Sigmoid colon (tissue), 7 donors: ENCODE results near the gene CERS5. TPM values are rescaled to one million over a fixed set of nuclear protein-coding genes. Genes with fewer than 3 reads are reported as not detected.

Experiments used
- DNase-seq: peaks from one replicate; pipeline ENCODE4 v3.0.0-alpha.2; 2019
- H3K27ac ChIP-seq, 4 donors: fragments of 200-600 bp; sonication (generic); one replicate each; pipeline ENCODE4 v1.5.1; 2016 to 2019; ENCODE audit warnings: mild to moderate bottlenecking in 1 of 4
- H3K27me3 ChIP-seq, 3 donors: fragments of 200-600 bp; sonication (generic); one replicate each; pipeline ENCODE4 v1.5.1; 2019; ENCODE audit warnings: mild to moderate bottlenecking in 1 of 3
- H3K36me3 ChIP-seq, 4 donors: fragments of 200-600 bp; sonication (generic); one replicate each; pipeline ENCODE4 v1.5.1; 2016 to 2019
- H3K4me1 ChIP-seq, 4 donors: fragments of 200-600 bp; sonication (generic); one replicate each; pipeline ENCODE4 v1.5.1; 2017 to 2019
- H3K4me3 ChIP-seq, 4 donors: fragments of 200-600 bp; sonication (generic); one replicate each; pipeline ENCODE4 v1.5.1; 2017 to 2019; ENCODE audit warnings: mild to moderate bottlenecking in 2 of 4, moderate library complexity in 1 of 4
- H3K9me3 ChIP-seq, 4 donors: fragments of 200-600 bp in 3 of 4; sonication (generic) in 3 of 4; one replicate each; pipeline versions ENCODE4 v1.5.1 to v1.6.1; 2013 to 2019
- CTCF ChIP-seq, 4 experiments: fragments of 450-650 bp in 3 of 4; fragments of 200-600 bp in 1 of 4; IDR thresholded peaks; one replicate each; pipeline ENCODE4 v1.5.1; 2016 to 2019; ENCODE audit warnings: antibody characterized with exemption in 4 of 4, mild to moderate bottlenecking in 3 of 4, moderate library complexity in 2 of 4
- EP300 ChIP-seq, 4 donors: sonication (generic); formaldehyde crosslinking; IDR thresholded peaks; one replicate each; pipeline ENCODE4 v1.6.1; 2017; ENCODE audit warnings: antibody characterized with exemption in 4 of 4
- POLR2A ChIP-seq, 2 donors: fragments of 450-650 bp; IDR thresholded peaks; one replicate each; pipeline ENCODE4 v1.6.1; 2016; ENCODE audit warnings: antibody characterized with exemption in 2 of 2, mild to moderate bottlenecking in 2 of 2, moderate library complexity in 2 of 2
- POLR2AphosphoS5 ChIP-seq, 4 donors: sonication (generic); formaldehyde crosslinking; IDR thresholded peaks; one replicate each; pipeline ENCODE4 v1.6.1; 2017; ENCODE audit warnings: antibody characterized with exemption in 4 of 4
- WGBS, 2 donors: extraction: QIAGEN DNeasy Blood & Tissue Kit; methylation state at CpG; one replicate each; pipeline ENCODE4 v1.1.7; 2013; 5-methylcytosine and 5-hydroxymethylcytosine counted together
- intact Hi-C: fragments of 100-400 bp; cut with DNase I; formaldehyde crosslinking; loops from one replicate; pipeline ENCODE4 v1.15.1; 2023
- polyA plus RNA-seq, 3 donors: library from polyadenylated mRNA; stranded (reverse); fragments of 200-250 nt; gene quantifications; one replicate each; pipeline ENCODE4 v1.2.3, GENCODE V29; 2013
- total RNA-seq, 4 donors: library from RNA; depleted of rRNA; stranded (reverse); fragments of >200 nt; gene quantifications; one replicate each; pipeline ENCODE4 v1.1.0, GENCODE V29; 2016
- donor health status: healthy with polysubstance abuse.
- donor health status: Bipolar disorder and iron deficiency.
- donor health status: healthy.

Gene CERS5
- total and polyA plus RNA-seq, 7 donors, result 4.8 to 29.1 (median 22.8) TPM

- no peaks in the 10 kb centered on the region for H3K27me3 ChIP-seq
- H3K4me1 ChIP-seq, result peaks cover 0 to 17% (median 12%) of the 10 kb centered on the region in 4 donors
- no peak for TF ChIP-seq CTCF (IDR thresholded peaks at IDR 0.05)
- no peak overlapping the region for H3K4me3 ChIP-seq
- H3K27ac ChIP-seq, result no peak overlapping the region
- WGBS, 2 donors, result 80 to 88% methylated on average over 8 of the region's 8 CpGs
- H3K36me3 ChIP-seq, result peaks cover 13 to 28% (median 21%) of the 10 kb centered on the region in 4 donors
- DNase-seq, result no peak
- H3K9me3 ChIP-seq, result no peaks in the 10 kb centered on the region
- intact Hi-C loops, result no loop called here
These were observed 64.4 kb downstream of the CERS5 start for GRCh38 chr12:50102646-50103309.

- TF ChIP-seq POLR2A (IDR thresholded peaks at IDR 0.05) (no peak), POLR2AphosphoS5 (IDR thresholded peaks at IDR 0.05) (no peak), EP300 (IDR thresholded peaks at IDR 0.05) (no peak), CTCF (IDR thresholded peaks at IDR 0.05) (no peak)
- peaks cover 15 to 34% (median 24%) of the 10 kb centered on the region in 4 donors for H3K36me3 ChIP-seq
- no peak for DNase-seq
- H3K27me3 ChIP-seq, result no peaks in the 10 kb centered on the region
- no peaks in the 10 kb centered on the region for H3K9me3 ChIP-seq
- no peak overlapping the region for H3K4me3 ChIP-seq
- no peak overlapping the region for H3K27ac ChIP-seq
- H3K4me1 ChIP-seq, result peaks cover 0 to 17% (median 12%) of the 10 kb centered on the region in 4 donors
- intact Hi-C loops, result no loop called here
- WGBS, 2 donors, result 89 to 90% methylated on average over 2 of the region's 2 CpGs
These were observed 65.0 kb downstream of the CERS5 start for GRCh38 chr12:50102131-50102531.

- intact Hi-C loops, result no loop called here
- no peaks in the 10 kb centered on the region for H3K9me3 ChIP-seq
- WGBS, 2 donors, result 80 to 86% methylated on average over 3 of the region's 3 CpGs
- H3K27ac ChIP-seq, result no peak overlapping the region
- H3K36me3 ChIP-seq, result peaks cover 19 to 39% (median 28%) of the 10 kb centered on the region in 4 donors
- TF ChIP-seq CTCF (IDR thresholded peaks at IDR 0.05) (peak in 1 of 4 experiments; percentile 36), EP300 (IDR thresholded peaks at IDR 0.05) (no peak), POLR2A (IDR thresholded peaks at IDR 0.05) (no peak)
- no peaks in the 10 kb centered on the region for H3K27me3 ChIP-seq
- no peak overlapping the region for H3K4me3 ChIP-seq
- peaks cover 0 to 17% (median 12%) of the 10 kb centered on the region in 4 donors for H3K4me1 ChIP-seq
- no peak for DNase-seq
These were observed 65.5 kb downstream of the CERS5 start for GRCh38 chr12:50101663-50102062.

- intact Hi-C loops, result no loop called here
- peaks cover 21 to 50% (median 37%) of the 10 kb centered on the region in 4 donors for H3K36me3 ChIP-seq
These were observed 66.6 kb downstream of the CERS5 start for GRCh38 chr12:50100561-50100960.

More at GRCh38 chr12:50100561-50100960, 66.6 kb downstream of the CERS5 start:
- Histone ChIP-seq H3K27ac (peak overlapping the region in 1 of 4 donors; percentile 4), H3K9me3 (no peaks in the 10 kb centered on the region), H3K27me3 (no peaks in the 10 kb centered on the region), H3K4me3 (no peak overlapping the region), H3K4me1 (peaks cover 0 to 17% (median 12%) of the 10 kb centered on the region in 4 donors)
- no peak for TF ChIP-seq POLR2AphosphoS5 (IDR thresholded peaks at IDR 0.05)
- no peak for TF ChIP-seq CTCF (IDR thresholded peaks at IDR 0.05)
- TF ChIP-seq POLR2A (IDR thresholded peaks at IDR 0.05), result no peak
- no peak for TF ChIP-seq EP300 (IDR thresholded peaks at IDR 0.05)
- DNase-seq, result no peak
- 82 to 88% methylated on average over 3 of the region's 3 CpGs for WGBS, 2 donors
